Suprapubic skin (tissue), 3 donors: ENCODE measurements around the gene CALCOCO2.

Experiments used
- CTCF ChIP-seq, 2 donors: fragments of 200-600 bp in 1 of 2; fragments of 450-650 bp in 1 of 2; sonication (generic) in 1 of 2; IDR thresholded peaks; one replicate each; pipeline ENCODE4 v1.5.1; 2016 to 2019; ENCODE audit warnings: antibody characterized with exemption in 2 of 2, mild to moderate bottlenecking in 1 of 2, moderate library complexity in 1 of 2
- POLR2A ChIP-seq, 2 donors: fragments of 450-650 bp; IDR thresholded peaks; one replicate each; pipeline ENCODE4 v1.6.1; 2017; ENCODE audit warnings: antibody characterized with exemption in 2 of 2, mild to moderate bottlenecking in 2 of 2, moderate library complexity in 2 of 2

DNA sequence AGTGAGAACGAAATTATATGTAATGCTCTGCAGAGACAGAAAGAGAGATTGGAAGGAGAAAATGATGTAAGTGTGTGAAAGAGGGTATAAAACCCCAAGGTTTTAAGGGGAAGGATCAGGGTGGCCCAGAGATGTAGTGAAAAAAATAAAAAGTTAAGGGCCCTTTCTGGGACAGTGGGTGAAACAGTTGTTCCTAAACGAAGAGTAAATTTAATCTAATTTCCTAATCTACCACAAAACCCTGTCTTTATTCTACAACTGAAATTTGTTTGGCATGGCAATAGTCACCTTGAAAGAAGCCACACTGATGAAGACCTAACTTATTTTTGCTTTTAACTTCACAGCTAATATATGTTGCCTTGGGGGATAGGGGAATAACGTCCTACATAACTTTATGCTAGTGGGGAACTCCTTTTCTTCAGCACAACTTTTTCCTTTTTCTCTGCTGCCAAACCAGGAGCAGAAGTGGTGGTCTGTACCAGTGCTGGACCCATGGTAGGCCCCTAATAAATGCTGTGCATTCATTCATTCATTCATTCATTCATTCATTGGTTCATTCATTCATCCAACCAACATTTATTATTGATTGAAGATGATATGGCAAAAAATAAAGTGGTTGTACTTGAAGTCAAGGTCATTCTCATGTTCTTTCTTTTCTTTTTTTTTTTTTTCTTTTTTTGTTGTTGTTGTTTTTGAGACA, 25.4 kb downstream of the CALCOCO2 start:
- TF ChIP-seq POLR2A (IDR thresholded peaks at IDR 0.05) = no peak
- TF ChIP-seq CTCF (IDR thresholded peaks at IDR 0.05) = no peak
